Left renal cortex interstitium (tissue), 4 donors: ENCODE results near the gene PARP3. TPM values are rescaled to one million over a fixed set of nuclear protein-coding genes. Genes with fewer than 3 reads are reported as not detected.
"Not testable (repeated sequence)": the region's sequence is repeated elsewhere in the genome, so short reads cannot be mapped to it uniquely, and the experiment has no call there.

Experiments used
- DNase-seq, 4 donors: peaks; one replicate each; pipeline ENCODE4 v3.0.0-alpha.2; 2013; ENCODE audit warnings: low read depth in 4 of 4, low spot score in 2 of 4, missing footprints in 1 of 4
- polyA plus RNA-seq, 4 donors: library from polyadenylated mRNA; unstranded; fragments of 120-200 nt; gene quantifications; one replicate each; pipeline ENCODE4 v1.2.1, GENCODE V29; 2013; ENCODE audit not compliant: insufficient read length in 4 of 4

Gene PARP3
- polyA plus RNA-seq, 4 donors, result 14.6 to 22.7 (median 20.0) TPM

- DNase-seq, result no peak
Measured at GRCh38 chr3:51982352-51982837, 40.2 kb downstream of the PARP3 start.

- DNase-seq, result peak in 2 of 4 donors; percentile 58 to 76
Measured at GRCh38 chr3:51982838-51983577, 40.8 kb downstream of the PARP3 start, which contains the start of gene ACY1. Gene ACY1, plus strand, starts transcription at chr3:51983535. Its CDS starts 530 bp downstream, at chr3:51984065.

GRCh38 chr3:51983578-51984268 is 41.6 kb downstream of the PARP3 start:
- no peak for DNase-seq

- DNase-seq, result no peak
Measured at GRCh38 chr3:51984269-51984647, 42.1 kb downstream of the PARP3 start.

GRCh38 chr3:51985063-51985462 is 42.9 kb downstream of the PARP3 start:
- no peak for DNase-seq

GRCh38 chr3:51986010-51986947 is 44.1 kb downstream of the PARP3 start:
- DNase-seq, result no peak

- DNase-seq, result no peak
Measured at GRCh38 chr3:51987568-51987967, 45.4 kb downstream of the PARP3 start.

GRCh38 chr3:51988286-51989146 is 46.4 kb downstream of the PARP3 start:
- DNase-seq, result no peak

GRCh38 chr3:51990501-51990971 is 48.4 kb downstream of the PARP3 start:
- DNase-seq, result not testable (repeated sequence)

- no peak for DNase-seq
Measured at GRCh38 chr3:51992017-51992682, 50.0 kb downstream of the PARP3 start.

- DNase-seq, result not testable (repeated sequence)
Measured at GRCh38 chr3:51993657-51994056, 51.5 kb downstream of the PARP3 start.

- no peak for DNase-seq
Measured at GRCh38 chr3:51994530-51994929, 52.4 kb downstream of the PARP3 start.

- DNase-seq, result peak in 3 of 4 donors; percentile 82 to 95 (median 91)
Measured at GRCh38 chr3:51995346-51996163, 53.4 kb downstream of the PARP3 start, which contains the start of gene RPL29. Gene RPL29, minus strand, starts transcription at chr3:51995895. Its CDS starts 434 bp downstream, at chr3:51995461.

- DNase-seq, result no peak
Measured at GRCh38 chr3:51997172-51997571, 55.0 kb downstream of the PARP3 start.

- DNase-seq, result no peak
Measured at GRCh38 chr3:51997935-51998596, 55.9 kb downstream of the PARP3 start.
